Astrocyte of the spinal cord (primary cell): ENCODE results near the gene CST7.
"Not testable (repeated sequence)": the region's sequence is repeated elsewhere in the genome, so short reads cannot be mapped to it uniquely, and the experiment has no call there.

Experiments used
- DNase-seq: peaks from one replicate; pipeline ENCODE4 v3.0.0; 2011; ENCODE audit warnings: low read depth, low spot score
- H3K4me3 ChIP-seq: 2 replicates; pipeline ENCODE4 v1.5.1; 2011; ENCODE audit warnings: low read depth, mild to moderate bottlenecking, low read length, moderate library complexity
- in situ Hi-C: cut with HindIII; loops from 2 replicates; pipeline ENCODE4 v1.10.0; 2017; ENCODE audit warnings: low sequenced_read_pairs
- TF ChIP-seq, protein P1 (sequence below): IDR thresholded peaks from 2 replicates; pipeline ENCODE4 v1.5.1; 2012; ENCODE audit warnings: low read depth, mild to moderate bottlenecking, low read length, inconsistent platforms

CST7 gene

DNA sequence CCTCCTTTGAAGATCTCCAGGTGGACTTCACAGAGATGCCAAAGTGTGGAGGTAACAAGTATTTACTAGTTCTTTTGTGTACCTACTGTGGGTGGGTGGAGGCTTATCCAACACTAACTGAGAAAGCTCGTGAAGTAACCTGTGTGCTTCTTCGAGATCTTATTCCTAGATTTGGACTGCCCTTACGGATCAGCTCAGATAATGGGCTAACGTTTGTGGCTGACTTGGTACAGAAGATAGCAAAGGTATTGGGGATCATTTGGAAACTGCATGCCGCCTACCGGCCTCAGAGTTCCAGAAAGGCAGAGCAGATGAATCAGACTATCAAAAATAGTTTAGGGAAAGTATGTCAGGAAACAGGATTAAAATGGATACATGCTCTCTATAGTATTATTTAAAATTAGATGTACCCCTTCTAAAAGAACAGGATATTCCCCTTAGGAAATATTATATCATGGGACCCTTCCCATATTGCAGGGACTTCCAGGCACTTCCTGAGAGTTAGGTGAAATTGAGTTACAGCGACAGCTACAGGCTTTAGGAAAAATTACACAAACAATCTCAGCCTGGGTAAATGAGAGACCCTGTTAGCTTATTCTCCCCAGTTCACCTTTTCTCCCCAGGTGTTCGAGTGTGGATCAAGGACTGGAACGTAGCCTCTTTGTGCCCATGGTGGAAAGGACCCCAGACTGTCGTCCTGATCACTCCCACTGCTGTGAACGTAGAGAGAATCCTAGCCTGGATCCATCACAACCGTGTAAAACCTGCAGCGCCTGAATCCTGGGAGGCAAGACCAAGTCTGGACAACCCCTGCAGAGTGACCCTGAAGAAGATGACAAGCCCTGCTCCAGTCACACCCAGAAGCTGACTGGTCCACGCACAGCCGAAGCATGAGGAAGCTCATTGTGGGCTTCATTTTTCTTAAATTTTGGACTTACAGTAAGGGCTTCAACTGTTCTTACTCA is 18.1 kb upstream of the CST7 start:
- H3K4me3 ChIP-seq, in situ Hi-C loops, DNase-seq: not testable (repeated sequence)
- TF ChIP-seq, protein P1, sequence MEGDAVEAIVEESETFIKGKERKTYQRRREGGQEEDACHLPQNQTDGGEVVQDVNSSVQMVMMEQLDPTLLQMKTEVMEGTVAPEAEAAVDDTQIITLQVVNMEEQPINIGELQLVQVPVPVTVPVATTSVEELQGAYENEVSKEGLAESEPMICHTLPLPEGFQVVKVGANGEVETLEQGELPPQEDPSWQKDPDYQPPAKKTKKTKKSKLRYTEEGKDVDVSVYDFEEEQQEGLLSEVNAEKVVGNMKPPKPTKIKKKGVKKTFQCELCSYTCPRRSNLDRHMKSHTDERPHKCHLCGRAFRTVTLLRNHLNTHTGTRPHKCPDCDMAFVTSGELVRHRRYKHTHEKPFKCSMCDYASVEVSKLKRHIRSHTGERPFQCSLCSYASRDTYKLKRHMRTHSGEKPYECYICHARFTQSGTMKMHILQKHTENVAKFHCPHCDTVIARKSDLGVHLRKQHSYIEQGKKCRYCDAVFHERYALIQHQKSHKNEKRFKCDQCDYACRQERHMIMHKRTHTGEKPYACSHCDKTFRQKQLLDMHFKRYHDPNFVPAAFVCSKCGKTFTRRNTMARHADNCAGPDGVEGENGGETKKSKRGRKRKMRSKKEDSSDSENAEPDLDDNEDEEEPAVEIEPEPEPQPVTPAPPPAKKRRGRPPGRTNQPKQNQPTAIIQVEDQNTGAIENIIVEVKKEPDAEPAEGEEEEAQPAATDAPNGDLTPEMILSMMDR = peak; percentile 49

DNA sequence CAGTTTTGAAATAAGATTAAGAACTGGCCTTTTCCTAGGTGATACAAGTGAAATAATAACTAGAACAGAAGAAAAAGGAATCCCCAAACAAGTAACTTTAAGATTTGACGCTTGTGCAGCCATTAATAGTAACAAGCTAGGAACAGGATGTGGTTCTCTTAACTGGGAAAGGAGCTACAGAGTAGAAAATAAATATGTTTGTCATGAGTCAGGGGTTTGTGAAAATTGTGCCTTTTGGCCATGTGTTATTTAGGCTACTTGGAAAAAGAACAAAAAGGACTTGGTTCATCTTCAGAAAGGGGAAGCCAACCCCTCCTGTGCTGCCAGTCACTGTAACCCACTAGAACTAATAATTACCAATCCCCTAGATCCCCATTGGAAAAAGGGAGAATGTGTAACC is 17.2 kb upstream of the CST7 start:
- H3K4me3 ChIP-seq, in situ Hi-C loops: not testable (repeated sequence)
- DNase-seq = peak; percentile 5

DNA sequence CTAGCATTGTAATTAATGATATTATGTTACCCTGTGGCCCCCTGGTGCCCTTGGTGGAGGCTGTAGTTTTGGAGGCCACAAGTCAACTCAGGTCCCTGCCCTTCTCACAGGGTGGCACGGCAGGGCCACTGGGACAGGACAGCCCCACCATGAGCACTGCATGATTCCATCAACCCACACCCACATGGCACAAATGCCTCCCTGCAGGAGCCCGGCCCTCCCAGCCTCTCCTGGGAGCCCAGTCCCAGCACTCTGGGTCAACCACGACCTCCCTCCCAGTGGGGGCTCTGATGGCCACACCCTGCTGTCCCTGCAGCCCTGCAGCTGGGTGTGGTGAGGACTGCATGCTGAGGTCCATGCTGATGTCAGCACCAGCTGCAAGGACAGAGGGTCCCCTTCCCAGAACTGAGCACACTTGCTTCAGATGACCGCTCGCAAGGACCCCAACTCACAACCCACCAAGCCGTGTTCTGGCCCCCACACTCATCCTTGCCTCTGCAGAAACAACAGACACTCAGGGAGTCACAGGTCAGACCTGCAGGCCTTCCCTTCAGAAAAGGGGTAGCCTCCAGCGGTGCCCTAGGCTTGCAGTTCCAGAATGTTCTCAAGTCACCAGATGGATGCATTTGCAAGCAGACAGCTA is 15.7 kb upstream of the CST7 start:
- no peak for DNase-seq
- TF ChIP-seq, protein P1 = no peak
- no peak overlapping the region for H3K4me3 ChIP-seq
- in situ Hi-C loops = no loop called here

DNA sequence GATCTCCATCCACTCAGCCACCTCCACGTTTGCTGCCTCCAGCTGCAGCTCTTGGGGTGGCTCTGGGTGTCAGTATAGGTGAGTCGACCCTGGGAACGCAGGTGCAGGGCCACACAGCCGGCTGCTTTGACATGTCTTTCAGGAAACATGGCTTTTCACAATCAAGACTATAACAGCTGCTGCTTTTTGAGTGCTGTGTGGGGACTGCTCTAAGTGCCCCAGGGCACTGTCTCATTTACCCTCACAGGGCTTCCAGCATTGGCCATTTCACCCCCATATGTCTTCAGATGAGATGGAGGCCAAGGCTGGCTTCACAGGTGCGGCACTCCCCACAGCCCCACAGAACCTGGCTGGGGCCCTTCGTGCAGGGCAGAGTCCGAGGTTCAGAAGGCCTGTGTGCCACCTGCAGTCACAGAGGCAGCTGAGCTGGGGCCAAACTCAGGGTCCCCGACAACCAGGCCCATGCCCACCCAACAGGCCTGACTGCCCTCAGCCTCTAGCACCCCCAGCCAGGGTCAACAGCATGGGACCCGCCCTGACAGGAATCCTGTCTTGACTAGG is 14.9 kb upstream of the CST7 start:
- in situ Hi-C loops = no loop called here
- no peak overlapping the region for H3K4me3 ChIP-seq
- no peak for DNase-seq
- TF ChIP-seq, protein P1 = no peak

DNA sequence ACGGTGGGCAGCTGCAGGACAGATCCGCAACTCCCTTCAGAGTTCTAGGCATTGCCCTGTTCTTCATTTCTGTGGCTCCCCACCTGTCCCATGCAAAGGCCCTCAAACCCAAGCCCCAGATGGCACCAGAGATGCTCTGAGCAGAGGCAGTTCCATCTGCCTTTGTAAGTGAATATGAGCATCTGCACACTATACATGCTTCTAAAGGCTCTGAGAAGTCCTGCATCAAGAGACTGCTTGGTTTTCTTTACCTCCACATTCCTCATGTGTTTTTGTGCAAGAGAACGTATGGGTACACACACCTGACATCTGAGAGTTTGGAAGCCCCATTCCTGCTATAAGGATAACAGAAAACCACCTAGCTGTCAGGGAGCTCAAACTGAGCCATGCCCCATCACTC is 14.4 kb upstream of the CST7 start:
- no peak overlapping the region for H3K4me3 ChIP-seq
- TF ChIP-seq, protein P1 = no peak
- in situ Hi-C loops = no loop called here
- no peak for DNase-seq

DNA sequence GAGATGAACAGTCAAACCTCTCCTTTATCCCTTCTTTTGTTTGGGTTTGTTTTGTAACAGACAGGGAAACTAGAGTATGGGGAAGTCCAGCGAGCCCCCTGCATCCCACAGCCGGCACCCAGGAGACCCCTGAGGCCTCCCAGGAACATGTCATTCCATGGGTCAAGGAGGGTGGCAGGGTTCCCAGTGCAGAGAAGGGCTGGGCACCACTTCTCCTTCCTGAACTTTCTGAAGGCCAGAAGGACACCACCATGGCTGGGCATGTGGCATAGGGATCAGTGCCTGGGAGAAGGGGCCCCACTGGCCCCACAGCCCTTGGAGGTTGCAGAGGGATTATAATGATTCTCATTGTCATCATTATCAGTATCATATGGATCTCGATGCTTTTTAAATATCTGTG is 13.9 kb upstream of the CST7 start:
- DNase-seq = no peak
- in situ Hi-C loops = no loop called here
- no peak overlapping the region for H3K4me3 ChIP-seq
- TF ChIP-seq, protein P1 = no peak
